T follicular helper cell (primary cell): ENCODE data around the gene SPATA16.
"Not testable (repeated sequence)": the region's sequence is repeated elsewhere in the genome, so short reads cannot be mapped to it uniquely, and the experiment has no call there.

Experiments
- DNase-seq: peaks from one replicate; pipeline ENCODE4 v3.0.0-alpha.2; 2020; ENCODE audit warnings: low read depth

Gene SPATA16

DNA sequence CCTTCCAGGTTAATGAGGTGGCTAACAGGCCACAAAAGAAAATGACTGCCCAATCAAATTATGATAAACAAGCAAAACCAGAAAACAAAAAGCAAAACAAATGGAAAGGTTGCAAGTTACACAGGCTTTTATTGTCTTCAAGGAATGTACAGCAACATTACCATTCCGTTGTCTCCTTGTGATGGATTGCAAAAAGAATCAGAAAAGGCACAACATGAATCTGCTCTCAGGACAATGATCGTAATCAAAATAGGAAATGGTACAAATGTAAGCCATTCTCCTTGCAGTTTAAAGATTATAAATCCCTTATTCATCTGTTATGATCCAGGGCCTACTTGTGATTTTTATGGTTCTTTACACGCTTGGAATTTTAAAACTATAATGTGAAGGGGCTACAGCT is 264.7 kb downstream of the SPATA16 start:
- no peak for DNase-seq

GRCh38 chr3:172875039-172875438 is 266.0 kb downstream of the SPATA16 start:
- no peak for DNase-seq

DNA sequence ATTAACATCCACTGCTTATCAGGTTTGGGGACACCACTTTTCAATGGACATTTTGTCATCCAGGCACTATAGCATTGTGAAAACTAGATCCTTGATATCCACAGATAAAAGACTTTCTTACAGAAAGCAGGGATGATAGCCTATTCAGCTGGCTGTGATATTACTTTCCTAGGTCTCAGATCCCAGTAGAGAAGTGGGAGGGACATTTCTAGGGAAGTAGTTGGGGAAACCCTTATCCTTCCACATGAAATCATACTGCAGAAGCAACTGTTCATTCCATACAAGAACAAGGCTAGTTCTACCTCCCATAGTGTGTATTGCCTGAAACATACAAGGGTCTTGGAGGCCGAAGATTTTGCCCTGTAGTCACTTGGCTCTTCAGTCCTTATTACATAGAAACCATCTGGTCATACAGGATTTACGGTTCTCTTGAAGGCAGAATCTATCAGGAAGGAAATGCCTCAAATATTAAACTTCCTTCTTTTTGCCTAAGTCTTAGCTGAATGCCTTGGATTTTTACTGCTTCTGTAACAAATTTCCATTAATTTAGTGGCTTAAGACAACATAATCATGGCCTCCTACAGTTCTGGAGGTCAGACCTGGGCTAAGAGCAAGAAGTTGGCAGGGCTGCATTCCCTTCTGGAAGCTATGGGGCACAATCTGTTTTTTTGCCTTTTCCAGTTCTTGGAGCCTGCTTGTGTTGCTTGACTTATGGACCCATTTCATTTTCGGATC is 271.1 kb downstream of the SPATA16 start:
- no peak for DNase-seq

GRCh38 chr3:172869368-172869771 is 271.7 kb downstream of the SPATA16 start:
- no peak for DNase-seq

DNA sequence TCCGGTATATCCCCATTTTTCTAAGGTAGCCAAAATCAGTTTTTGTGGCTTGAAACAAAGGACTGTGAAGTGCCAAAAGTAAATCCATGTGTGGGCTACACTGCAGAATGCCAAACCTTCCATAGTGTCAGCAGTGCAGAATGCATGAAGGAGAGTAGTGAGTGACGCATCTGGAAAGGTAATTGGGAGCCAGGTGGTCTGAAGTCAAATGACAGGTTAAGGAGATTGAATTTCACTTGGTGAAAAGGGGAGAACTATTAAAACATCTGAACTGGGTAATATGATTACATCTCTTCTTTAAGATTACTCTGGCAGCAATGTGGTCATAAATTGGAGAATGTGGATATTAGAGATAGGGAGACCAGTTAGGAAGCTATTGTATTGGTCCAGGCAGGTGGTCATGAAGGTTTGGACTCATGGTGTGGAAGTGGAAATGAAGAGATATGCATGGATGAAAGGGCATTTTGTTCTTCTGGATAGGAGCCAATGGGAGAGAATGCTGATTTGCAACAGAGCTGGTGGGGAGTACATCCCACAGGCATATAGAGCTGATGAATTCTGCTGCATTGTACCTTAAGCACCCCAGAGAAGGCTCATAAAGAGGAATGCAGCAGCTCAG is 272.3 kb downstream of the SPATA16 start:
- DNase-seq = no peak

DNA sequence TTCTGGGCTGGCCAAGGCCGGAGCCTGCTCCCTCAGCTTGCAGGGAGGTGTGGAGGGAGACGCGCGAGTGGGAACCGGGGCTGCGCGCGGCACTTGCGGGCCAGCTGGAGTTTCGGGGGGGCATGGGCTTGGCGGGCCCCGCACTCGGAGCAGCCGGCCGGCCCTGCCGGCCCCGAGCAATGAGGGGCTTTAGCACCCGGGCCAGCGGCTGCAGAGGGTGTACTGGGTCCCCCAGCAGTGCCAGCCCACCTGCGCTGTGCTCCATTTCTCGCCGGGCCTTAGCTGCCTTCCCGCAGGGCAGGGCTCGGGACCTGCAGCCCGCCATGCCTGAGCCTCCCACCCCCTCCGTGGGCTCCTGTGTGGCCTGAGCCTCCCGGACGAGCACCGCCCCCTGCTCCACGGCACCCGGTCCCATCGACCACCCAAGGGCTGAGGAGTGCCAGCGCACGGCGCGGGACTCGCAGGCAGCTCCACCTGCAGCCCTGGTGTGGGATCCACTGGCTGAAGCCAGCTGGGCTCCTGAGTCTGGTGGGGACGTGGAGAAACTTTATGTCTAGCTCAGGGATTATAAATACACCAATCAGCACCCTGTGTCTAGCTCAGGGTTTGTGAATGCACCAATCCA is 274.2 kb downstream of the SPATA16 start:
- not testable (repeated sequence) for DNase-seq

DNA sequence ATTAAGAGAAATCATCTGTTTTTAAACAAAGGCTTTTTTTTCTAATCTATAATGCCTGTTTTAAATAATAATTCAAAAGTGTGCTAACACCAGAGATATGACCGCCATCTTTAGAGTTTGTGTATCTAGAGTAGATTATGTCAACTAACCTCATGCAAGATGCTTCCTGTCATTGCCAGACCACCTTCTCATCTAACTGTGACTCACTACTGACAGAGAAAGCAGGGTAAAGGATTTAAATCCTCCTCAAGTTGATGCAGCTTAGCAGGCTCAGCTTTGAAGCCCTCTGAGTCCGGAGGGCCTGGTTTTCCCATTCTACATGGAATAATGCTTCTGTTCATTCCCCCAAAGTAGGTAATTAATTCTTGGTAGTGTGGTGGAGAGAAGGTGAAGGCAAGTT is 282.0 kb downstream of the SPATA16 start:
- DNase-seq = no peak

DNA sequence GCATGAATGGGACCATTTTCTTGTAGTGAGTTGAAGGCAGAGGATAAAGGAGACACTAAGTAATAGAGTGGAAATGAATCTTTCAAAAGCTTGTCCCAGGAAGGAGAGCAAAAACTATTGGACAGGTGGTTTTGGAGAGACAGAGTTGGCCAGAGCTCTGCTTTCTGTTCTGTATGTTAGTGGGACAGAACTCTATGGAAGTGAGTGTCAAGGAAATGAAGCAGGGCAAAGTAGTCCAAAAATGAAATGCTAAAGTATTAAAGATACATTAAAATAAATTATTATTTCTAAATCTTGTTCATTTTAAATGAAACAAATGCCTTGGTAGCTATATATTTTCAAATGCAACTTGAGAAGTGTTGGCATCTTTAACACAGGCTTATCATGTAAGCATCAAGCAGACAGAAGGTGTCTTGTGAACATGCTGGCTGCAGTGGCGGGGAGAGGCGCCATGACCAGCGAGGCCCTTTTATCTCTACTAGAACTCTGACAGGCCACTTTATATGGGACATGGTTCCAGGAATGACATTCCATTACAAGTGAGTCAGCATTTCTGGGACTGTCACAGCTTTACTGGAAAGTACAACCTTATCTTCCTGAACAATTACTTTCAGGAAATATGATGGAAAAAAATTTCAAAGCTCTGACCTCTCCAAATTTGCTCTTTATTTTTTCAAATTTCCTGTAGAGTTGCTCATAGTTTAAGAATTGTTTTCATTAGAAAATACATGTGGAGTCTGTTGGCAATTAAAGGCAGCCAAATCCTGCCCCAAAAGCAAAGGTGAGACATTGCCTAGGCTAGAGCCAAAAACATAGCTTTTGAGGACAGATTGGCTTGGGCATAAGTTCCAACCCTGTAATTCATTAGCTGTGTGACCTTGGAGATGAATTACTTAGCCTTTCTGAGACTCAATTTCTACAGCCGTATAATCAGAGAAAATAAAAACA is 284.0 kb downstream of the SPATA16 start:
- DNase-seq = no peak

- DNase-seq = no peak
Measured at GRCh38 chr3:172855037-172855436, 286.0 kb downstream of the SPATA16 start.

- no peak for DNase-seq
Measured at GRCh38 chr3:172853921-172854666, 286.9 kb downstream of the SPATA16 start.

DNA sequence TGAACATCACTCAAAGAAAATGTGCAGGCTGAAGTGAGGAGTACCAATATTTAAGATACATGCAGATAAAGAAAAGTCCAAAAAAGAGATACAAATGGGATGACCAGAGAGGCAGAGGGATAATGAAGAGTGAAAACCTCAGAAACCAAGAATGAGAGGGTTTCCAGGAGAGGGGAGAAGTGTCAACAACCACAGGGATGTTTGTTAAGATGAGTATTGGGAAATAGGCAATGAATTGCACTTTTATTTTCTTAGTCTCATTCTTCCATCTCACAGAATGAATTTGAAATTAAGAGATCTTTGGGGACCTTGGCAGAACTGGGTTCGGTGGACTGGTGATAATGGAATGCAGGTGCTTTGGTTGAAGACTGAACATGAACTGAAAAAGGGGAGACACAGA is 288.0 kb downstream of the SPATA16 start:
- DNase-seq = no peak

DNA sequence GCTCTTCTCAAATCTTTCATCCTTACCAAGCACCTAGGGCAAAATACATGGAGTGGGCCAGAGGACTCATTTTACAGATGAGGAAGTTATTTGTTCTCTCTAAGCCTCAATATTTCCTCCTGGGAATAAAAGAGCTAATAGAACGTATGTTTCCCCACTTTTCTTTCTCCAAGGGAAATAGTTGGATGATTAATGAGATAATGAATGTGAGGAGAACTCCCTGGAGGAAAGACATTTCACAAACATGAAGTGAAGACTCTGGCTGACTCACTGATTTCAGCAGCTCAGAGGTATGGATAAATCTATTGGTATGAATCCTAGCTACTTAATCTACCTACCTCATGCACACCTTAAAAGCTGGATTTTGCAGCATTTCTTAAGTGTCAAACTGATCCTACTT is 292.1 kb downstream of the SPATA16 start:
- DNase-seq = no peak

- no peak for DNase-seq
Measured at GRCh38 chr3:172847292-172847691, 293.7 kb downstream of the SPATA16 start.

- no peak for DNase-seq
Measured at GRCh38 chr3:172846706-172847105, 294.3 kb downstream of the SPATA16 start.

DNA sequence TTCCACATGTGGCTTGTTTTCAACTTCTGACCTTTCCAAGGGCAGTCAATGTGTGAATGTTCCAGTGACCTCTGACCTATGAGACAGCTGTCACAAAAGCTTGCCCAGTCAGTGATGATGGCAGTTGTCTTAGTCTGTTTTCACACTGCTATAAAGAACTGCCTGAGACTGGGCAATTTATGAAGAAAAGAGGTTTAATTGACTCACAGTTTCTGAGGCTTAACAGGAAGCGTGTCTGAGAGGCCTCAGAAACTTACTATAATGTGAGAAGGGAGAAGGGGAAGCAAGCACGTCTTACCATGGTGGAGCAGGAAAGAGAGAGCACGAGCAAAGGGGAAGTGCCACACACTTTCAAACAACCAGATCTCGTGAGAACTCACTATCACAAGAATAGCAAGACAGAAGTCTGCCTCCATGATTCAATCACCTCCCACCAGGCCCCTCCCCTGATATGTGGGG is 294.9 kb downstream of the SPATA16 start:
- DNase-seq = no peak

- DNase-seq = no peak
Measured at GRCh38 chr3:172844428-172844827, 296.6 kb downstream of the SPATA16 start.

DNA sequence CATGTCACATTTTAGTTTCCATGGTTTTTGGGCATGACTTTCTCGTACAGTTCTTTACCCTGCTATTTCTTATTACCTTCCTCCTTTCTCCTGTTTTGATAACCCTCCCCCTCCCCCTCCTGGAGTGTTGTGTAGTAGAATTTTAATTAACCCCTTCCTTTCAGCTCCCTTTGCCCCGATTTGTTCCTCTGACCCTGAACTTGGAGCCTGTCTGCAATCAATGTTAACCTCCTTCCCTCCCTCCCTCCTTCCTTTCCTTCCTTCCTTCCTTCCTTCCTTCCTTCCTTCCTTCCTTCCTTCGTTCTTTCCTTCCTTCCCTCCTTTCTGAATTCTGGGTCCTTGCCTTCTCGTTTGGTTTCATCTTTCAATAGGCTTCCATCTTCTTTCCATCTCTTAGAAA is 300.1 kb downstream of the SPATA16 start:
- no peak for DNase-seq

- no peak for DNase-seq
Measured at GRCh38 chr3:172840463-172840862, 300.6 kb downstream of the SPATA16 start.

GRCh38 chr3:172839679-172840078 is 301.4 kb downstream of the SPATA16 start:
- no peak for DNase-seq
